ENCODE results near the gene IL20RA.
"Not testable (repeated sequence)": the region's sequence is repeated elsewhere in the genome, so short reads cannot be mapped to it uniquely, and the experiment has no call there.

The IL20RA gene

GRCh38 chr6:137044366-137045221 is at the start of gene IL20RA:
IL20RA (minus strand) TSS chr6:137044965; CDS start chr6:137044728, 237 bp downstream.
- no peak for DNase-seq

GRCh38 chr6:137093183-137094069 is 48.7 kb upstream of the IL20RA start:
- DNase-seq = no peak

GRCh38 chr6:137092018-137092417 is 47.3 kb upstream of the IL20RA start:
- DNase-seq = no peak

GRCh38 chr6:137089305-137089704 is 44.5 kb upstream of the IL20RA start:
- DNase-seq = no peak

- no peak for DNase-seq
These were observed 43.1 kb upstream of the IL20RA start for GRCh38 chr6:137087902-137088301.

GRCh38 chr6:137086031-137086430 is 41.3 kb upstream of the IL20RA start:
- no peak for DNase-seq

GRCh38 chr6:137084865-137085617 is 40.3 kb upstream of the IL20RA start:
- no peak for DNase-seq

- no peak for DNase-seq
These were observed 39.3 kb upstream of the IL20RA start for GRCh38 chr6:137084090-137084489.

- DNase-seq = no peak
These were observed 37.2 kb upstream of the IL20RA start for GRCh38 chr6:137081997-137082396.

GRCh38 chr6:137080711-137081110 is 35.9 kb upstream of the IL20RA start:
- no peak for DNase-seq

- no peak for DNase-seq
These were observed 31.7 kb upstream of the IL20RA start for GRCh38 chr6:137076277-137077068.

GRCh38 chr6:137075790-137076189 is 31.0 kb upstream of the IL20RA start:
- DNase-seq = not testable (repeated sequence)

- no peak for DNase-seq
These were observed 25.5 kb upstream of the IL20RA start for GRCh38 chr6:137070303-137070702.

- no peak for DNase-seq
These were observed 22.6 kb upstream of the IL20RA start for GRCh38 chr6:137067399-137067798.

- DNase-seq = no peak
These were observed 13.3 kb upstream of the IL20RA start for GRCh38 chr6:137058037-137058436.

- no peak for DNase-seq
These were observed 11.5 kb upstream of the IL20RA start for GRCh38 chr6:137056121-137056880.

- no peak for DNase-seq
These were observed 7.2 kb upstream of the IL20RA start for GRCh38 chr6:137051790-137052472.

- no peak for DNase-seq
These were observed 4.3 kb upstream of the IL20RA start for GRCh38 chr6:137049095-137049494.

- DNase-seq = no peak
These were observed 2.2 kb upstream of the IL20RA start for GRCh38 chr6:137046871-137047412.

GRCh38 chr6:137045222-137045789 is 541 bp upstream of the IL20RA start:
- DNase-seq = no peak

Measured in cerebellar nuclear complex (tissue), 1 donor.